HepG2 (cell line): Measurements from ENCODE around the gene NUDT15.

Source experiments
- YY1 ChIP-seq: IDR thresholded peaks from 2 replicates; pipeline ENCODE4 v1.6.1; 2011; ENCODE audit warnings: low read length, low read depth, moderate library complexity, mild to moderate bottlenecking; ENCODE audit not compliant: insufficient read depth, insufficient replicate concordance
- TF ChIP-seq, protein P1 (sequence below): sonication (generic); formaldehyde crosslinking; IDR thresholded peaks from 2 replicates; pipeline ENCODE4 v1.5.0; 2020; ENCODE audit warnings: mild to moderate bottlenecking, missing genetic modification reagents, moderate library complexity
- TF ChIP-seq, protein P2 (sequence below): sonication (generic); formaldehyde crosslinking; IDR thresholded peaks from 2 replicates; pipeline ENCODE4 v1.4.0; 2020; ENCODE audit warnings: low read depth, mild to moderate bottlenecking, missing genetic modification reagents

DNA sequence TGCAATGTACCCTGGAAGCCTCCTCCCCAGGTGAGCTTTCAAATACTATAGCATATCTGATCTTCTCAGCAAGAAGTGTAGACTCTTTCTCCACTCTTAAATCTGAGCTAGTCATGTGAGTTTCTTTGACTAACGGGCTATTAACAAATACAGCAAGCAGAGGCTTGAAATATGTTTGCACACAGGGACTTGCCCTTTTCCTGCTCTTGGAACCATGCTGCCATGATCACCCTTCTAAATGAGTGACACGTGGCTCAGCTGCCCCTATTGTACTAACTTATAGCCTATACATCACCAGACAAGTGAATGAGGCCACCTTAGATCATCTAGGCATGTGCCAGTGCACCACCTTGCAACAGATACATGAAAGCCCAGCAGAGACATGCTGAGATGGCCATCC, 23.2 kb upstream of the NUDT15 start:
- no peak for TF ChIP-seq YY1
- TF ChIP-seq, protein P1, sequence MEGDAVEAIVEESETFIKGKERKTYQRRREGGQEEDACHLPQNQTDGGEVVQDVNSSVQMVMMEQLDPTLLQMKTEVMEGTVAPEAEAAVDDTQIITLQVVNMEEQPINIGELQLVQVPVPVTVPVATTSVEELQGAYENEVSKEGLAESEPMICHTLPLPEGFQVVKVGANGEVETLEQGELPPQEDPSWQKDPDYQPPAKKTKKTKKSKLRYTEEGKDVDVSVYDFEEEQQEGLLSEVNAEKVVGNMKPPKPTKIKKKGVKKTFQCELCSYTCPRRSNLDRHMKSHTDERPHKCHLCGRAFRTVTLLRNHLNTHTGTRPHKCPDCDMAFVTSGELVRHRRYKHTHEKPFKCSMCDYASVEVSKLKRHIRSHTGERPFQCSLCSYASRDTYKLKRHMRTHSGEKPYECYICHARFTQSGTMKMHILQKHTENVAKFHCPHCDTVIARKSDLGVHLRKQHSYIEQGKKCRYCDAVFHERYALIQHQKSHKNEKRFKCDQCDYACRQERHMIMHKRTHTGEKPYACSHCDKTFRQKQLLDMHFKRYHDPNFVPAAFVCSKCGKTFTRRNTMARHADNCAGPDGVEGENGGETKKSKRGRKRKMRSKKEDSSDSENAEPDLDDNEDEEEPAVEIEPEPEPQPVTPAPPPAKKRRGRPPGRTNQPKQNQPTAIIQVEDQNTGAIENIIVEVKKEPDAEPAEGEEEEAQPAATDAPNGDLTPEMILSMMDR (CRISPR knock-in tag), result no peak
- TF ChIP-seq, protein P2, sequence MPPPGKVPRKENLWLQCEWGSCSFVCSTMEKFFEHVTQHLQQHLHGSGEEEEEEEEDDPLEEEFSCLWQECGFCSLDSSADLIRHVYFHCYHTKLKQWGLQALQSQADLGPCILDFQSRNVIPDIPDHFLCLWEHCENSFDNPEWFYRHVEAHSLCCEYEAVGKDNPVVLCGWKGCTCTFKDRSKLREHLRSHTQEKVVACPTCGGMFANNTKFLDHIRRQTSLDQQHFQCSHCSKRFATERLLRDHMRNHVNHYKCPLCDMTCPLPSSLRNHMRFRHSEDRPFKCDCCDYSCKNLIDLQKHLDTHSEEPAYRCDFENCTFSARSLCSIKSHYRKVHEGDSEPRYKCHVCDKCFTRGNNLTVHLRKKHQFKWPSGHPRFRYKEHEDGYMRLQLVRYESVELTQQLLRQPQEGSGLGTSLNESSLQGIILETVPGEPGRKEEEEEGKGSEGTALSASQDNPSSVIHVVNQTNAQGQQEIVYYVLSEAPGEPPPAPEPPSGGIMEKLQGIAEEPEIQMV (CRISPR knock-in tag), result no peak
